Measurements from ENCODE around the gene C12orf60. TPM values are rescaled to one million over a fixed set of nuclear protein-coding genes. Genes with fewer than 3 reads are reported as not detected.

C12orf60 gene
- total RNA-seq, 3 donors from 2014 or later (not counting 1 experiment from before 2014, with no cell fraction given): 0.28 to 0.79 (median 0.33) TPM

GRCh38 chr12:14849661-14850060 is 46.2 kb downstream of the C12orf60 start:
- peaks cover 0 to 6% of the 10 kb centered on the region in 2 donors for H3K27me3 Mint-ChIP-seq (ENCODE audit: low read depth in 2 of 2)
- WGBS (ENCODE audit: insufficient coverage): 67% methylated on average over 1 of the region's 2 CpGs
- no peak for ATAC-seq
- H3K4me1 Mint-ChIP-seq: peaks cover 0 to 5% of the 10 kb centered on the region in 2 donors
- no peak overlapping the region for H3K27ac Mint-ChIP-seq
- no peak overlapping the region for H3K4me3 Mint-ChIP-seq
- H3K36me3 Mint-ChIP-seq: no peaks in the 10 kb centered on the region
- Histone ChIP-seq H3K27me3 (ENCODE audit: control insufficient read depth, insufficient read depth, low read length) (no peaks in the 10 kb centered on the region), H3K27ac (ENCODE audit: low read length) (no peak overlapping the region), H3K9me3 (ENCODE audit: control insufficient read depth, insufficient read depth, low read length) (no peaks in the 10 kb centered on the region), H3K36me3 (ENCODE audit: control insufficient read depth, insufficient read depth, low read length) (no peaks in the 10 kb centered on the region), H3K4me1 (ENCODE audit: control insufficient read depth, insufficient read depth, low read length) (no peaks in the 10 kb centered on the region), H3K4me3 (ENCODE audit: low read length) (no peak overlapping the region)
- intact Hi-C loops (cut with micrococcal nuclease): loop anchor here (5.0 to 10.0 kb wide), 2 partner anchors 125 to 418 kb away; no protein-coding TSS in a partner anchor
- no peak for TF ChIP-seq CTCF (IDR thresholded peaks at IDR 0.05)
- DNase-seq: no peak
- no peaks in the 10 kb centered on the region for H3K9me3 Mint-ChIP-seq

GRCh38 chr12:14850929-14851663 is 47.6 kb downstream of the C12orf60 start:
- Histone ChIP-seq H3K4me1 (ENCODE audit: control insufficient read depth, insufficient read depth, low read length) (no peaks in the 10 kb centered on the region), H3K4me3 (ENCODE audit: low read length) (no peak overlapping the region), H3K36me3 (ENCODE audit: control insufficient read depth, insufficient read depth, low read length) (no peaks in the 10 kb centered on the region), H3K9me3 (ENCODE audit: control insufficient read depth, insufficient read depth, low read length) (no peaks in the 10 kb centered on the region), H3K27me3 (ENCODE audit: control insufficient read depth, insufficient read depth, low read length) (no peaks in the 10 kb centered on the region), H3K27ac (ENCODE audit: low read length) (no peak overlapping the region)
- H3K27ac Mint-ChIP-seq: no peak overlapping the region
- no peaks in the 10 kb centered on the region for H3K36me3 Mint-ChIP-seq
- TF ChIP-seq CTCF (IDR thresholded peaks at IDR 0.05): no peak
- 100% methylated on average over 1 of the region's 1 CpG for WGBS (ENCODE audit: insufficient coverage)
- intact Hi-C loops (cut with micrococcal nuclease): no loop called here
- no peak overlapping the region for H3K4me3 Mint-ChIP-seq
- DNase-seq (no peak), ATAC-seq (no peak)
- no peaks in the 10 kb centered on the region for H3K9me3 Mint-ChIP-seq
- peaks cover 0 to 7% of the 10 kb centered on the region in 2 donors for H3K27me3 Mint-ChIP-seq (ENCODE audit: low read depth in 2 of 2)
- no peaks in the 10 kb centered on the region for H3K4me1 Mint-ChIP-seq

GRCh38 chr12:14852880-14853279 is 49.4 kb downstream of the C12orf60 start:
- Histone ChIP-seq H3K27me3 (ENCODE audit: control insufficient read depth, insufficient read depth, low read length) (no peaks in the 10 kb centered on the region), H3K27ac (ENCODE audit: low read length) (no peak overlapping the region), H3K9me3 (ENCODE audit: control insufficient read depth, insufficient read depth, low read length) (no peaks in the 10 kb centered on the region), H3K4me1 (ENCODE audit: control insufficient read depth, insufficient read depth, low read length) (no peaks in the 10 kb centered on the region), H3K36me3 (ENCODE audit: control insufficient read depth, insufficient read depth, low read length) (no peaks in the 10 kb centered on the region), H3K4me3 (ENCODE audit: low read length) (no peak overlapping the region)
- Mint-ChIP-seq H3K27ac (no peak overlapping the region), H3K4me3 (no peak overlapping the region), H3K4me1 (no peaks in the 10 kb centered on the region), H3K36me3 (no peaks in the 10 kb centered on the region), H3K9me3 (no peaks in the 10 kb centered on the region), H3K27me3 (ENCODE audit: low read depth in 2 of 2) (peaks cover 0 to 10% of the 10 kb centered on the region in 2 donors)
- ATAC-seq (no peak), DNase-seq (no peak)
- intact Hi-C loops (cut with micrococcal nuclease): no loop called here
- no peak for TF ChIP-seq CTCF (IDR thresholded peaks at IDR 0.05)

GRCh38 chr12:14853961-14854360 is 50.5 kb downstream of the C12orf60 start:
- Histone ChIP-seq H3K27me3 (ENCODE audit: control insufficient read depth, insufficient read depth, low read length) (no peaks in the 10 kb centered on the region), H3K9me3 (ENCODE audit: control insufficient read depth, insufficient read depth, low read length) (no peaks in the 10 kb centered on the region), H3K27ac (ENCODE audit: low read length) (no peak overlapping the region), H3K36me3 (ENCODE audit: control insufficient read depth, insufficient read depth, low read length) (no peaks in the 10 kb centered on the region), H3K4me3 (ENCODE audit: low read length) (no peak overlapping the region), H3K4me1 (ENCODE audit: control insufficient read depth, insufficient read depth, low read length) (no peaks in the 10 kb centered on the region)
- H3K27ac Mint-ChIP-seq: no peak overlapping the region
- H3K4me1 Mint-ChIP-seq: no peaks in the 10 kb centered on the region
- H3K36me3 Mint-ChIP-seq: no peaks in the 10 kb centered on the region
- peaks cover 0 to 7% of the 10 kb centered on the region in 2 donors for H3K27me3 Mint-ChIP-seq (ENCODE audit: low read depth in 2 of 2)
- no peak for DNase-seq
- TF ChIP-seq CTCF (IDR thresholded peaks at IDR 0.05): no peak
- H3K9me3 Mint-ChIP-seq: no peaks in the 10 kb centered on the region
- no peak for ATAC-seq
- H3K4me3 Mint-ChIP-seq: no peak overlapping the region
- 97% methylated on average over 3 of the region's 3 CpGs for WGBS (ENCODE audit: insufficient coverage)
- intact Hi-C loops (cut with micrococcal nuclease): no loop called here
